GM12865 (cell line): Measurements from ENCODE around the gene CDH4.

Experiments
- DNase-seq: peaks from one replicate; pipeline ENCODE4 v3.0.0; 2010; ENCODE audit warnings: low read depth
- H3K4me3 ChIP-seq: 2 replicates; pipeline ENCODE4 v1.5.1; 2011; ENCODE audit warnings: mild to moderate bottlenecking, low read depth, low read length, control low read depth
- CTCF ChIP-seq: IDR thresholded peaks from 2 replicates; pipeline ENCODE4 v1.5.1; 2011; ENCODE audit warnings: low read length, control low read depth, low read depth, inconsistent platforms; ENCODE audit not compliant: insufficient read depth; ENCODE audit errors: missing control alignments

CDH4 gene

GRCh38 chr20:61387954-61388348 lies 135.9 kb downstream of the CDH4 start:
- no peak for DNase-seq
- no peak for TF ChIP-seq CTCF
- H3K4me3 ChIP-seq, result no peak overlapping the region

GRCh38 chr20:61389077-61389476 lies 137.0 kb downstream of the CDH4 start:
- no peak overlapping the region for H3K4me3 ChIP-seq
- no peak for DNase-seq
- no peak for TF ChIP-seq CTCF

DNA sequence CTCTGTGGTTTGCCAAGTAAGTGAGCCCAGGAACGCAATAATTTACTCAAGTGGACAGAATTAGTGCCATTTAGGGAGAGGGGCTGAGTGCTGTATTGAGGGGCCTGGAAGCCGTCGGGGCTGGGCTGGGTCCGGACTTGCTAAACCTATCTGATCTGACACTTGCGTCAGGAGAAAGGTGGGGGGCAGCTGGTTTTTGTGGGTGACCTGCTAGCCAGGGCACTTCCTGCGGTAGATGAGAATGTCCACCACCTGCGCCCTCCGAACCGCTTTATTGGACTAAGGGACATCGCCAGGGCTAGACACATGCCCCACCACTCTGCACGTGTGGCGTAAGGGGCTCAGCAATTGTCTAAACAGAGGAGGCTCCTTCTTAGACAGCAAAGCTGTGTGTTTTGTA lies 139.1 kb downstream of the CDH4 start:
- no peak for DNase-seq
- no peak overlapping the region for H3K4me3 ChIP-seq
- no peak for TF ChIP-seq CTCF

DNA sequence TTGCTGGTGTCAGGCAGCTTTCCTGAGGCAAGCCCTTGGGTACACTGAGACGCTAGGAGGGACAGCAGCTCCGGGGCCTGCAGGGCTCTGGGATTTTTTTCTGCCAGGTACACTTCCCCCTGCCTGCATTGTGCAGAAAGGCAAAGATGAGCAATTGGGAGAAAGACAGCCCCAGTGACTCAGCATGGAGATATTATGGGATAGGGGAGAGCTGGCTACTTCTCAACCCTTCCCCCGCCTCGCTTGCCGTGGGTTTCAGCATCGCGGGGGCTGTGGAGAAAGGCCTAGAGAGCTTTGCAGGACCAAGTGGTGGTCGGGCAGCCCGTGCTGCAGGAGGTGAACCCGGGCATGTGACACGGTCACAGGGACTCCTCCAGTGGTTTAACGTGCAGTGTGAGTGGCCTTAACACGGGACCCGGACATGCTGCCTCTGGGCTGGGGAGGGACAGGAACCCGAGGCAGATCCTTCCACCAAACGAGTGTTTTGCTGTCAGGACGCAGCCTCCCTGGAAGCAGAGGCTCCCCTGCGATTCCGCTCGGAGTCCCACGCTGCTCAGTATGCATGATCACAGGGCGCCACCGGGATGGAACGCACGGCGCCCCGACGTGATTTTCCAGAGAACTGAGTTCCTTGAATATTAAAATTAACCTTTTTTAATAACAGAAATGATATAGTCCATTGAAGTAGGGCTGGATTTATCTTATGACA lies 139.9 kb downstream of the CDH4 start:
- DNase-seq, result no peak
- H3K4me3 ChIP-seq, result no peak overlapping the region
- TF ChIP-seq CTCF, result no peak

DNA sequence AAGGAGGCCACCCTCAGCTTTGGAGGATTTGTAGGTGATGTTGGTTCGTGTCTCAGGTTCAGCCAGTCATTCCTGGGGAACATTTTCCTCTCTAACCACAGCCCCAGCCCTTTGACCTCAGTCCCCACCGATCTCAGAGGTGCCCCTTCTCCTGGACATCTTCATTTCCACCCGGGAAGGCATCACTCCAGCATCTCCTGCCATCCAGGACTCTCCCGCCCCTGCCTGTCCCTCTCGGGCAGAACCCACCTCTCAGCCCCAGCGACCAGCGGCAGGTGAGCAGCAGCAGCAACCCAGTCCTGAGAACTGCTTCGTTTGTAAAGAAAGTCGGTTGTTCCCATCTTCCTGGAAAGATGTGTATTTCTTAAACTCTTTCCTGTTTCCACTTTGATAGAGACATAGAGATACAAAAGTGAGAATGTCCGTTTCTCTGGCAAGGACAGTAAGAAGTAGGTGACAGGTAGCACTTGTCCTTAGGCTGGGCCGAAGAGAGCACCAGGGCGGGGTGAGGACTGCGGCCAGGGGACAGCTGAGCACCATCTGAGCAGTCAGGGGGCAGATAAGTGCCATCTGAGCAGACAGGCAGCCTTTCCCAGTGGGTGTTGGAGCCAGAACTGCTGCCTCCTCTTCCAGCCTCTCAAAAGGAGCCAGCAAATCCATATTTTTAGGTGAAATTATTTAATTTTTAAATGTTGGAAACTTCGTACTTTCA lies 142.2 kb downstream of the CDH4 start:
- DNase-seq, result no peak
- TF ChIP-seq CTCF, result no peak
- H3K4me3 ChIP-seq, result no peak overlapping the region

GRCh38 chr20:61396262-61396848 lies 144.3 kb downstream of the CDH4 start:
- DNase-seq, result no peak
- no peak overlapping the region for H3K4me3 ChIP-seq
- no peak for TF ChIP-seq CTCF
